NT2/D1 (cell line): ENCODE results near the gene MAGI3.

Source experiments
- SUZ12 ChIP-seq: IDR thresholded peaks from 2 replicates; pipeline ENCODE4 v1.6.1; 2011; ENCODE audit not compliant: insufficient read length, insufficient read depth; ENCODE audit errors: extremely low read depth
- YY1 ChIP-seq: IDR thresholded peaks from 2 replicates; pipeline ENCODE4 v1.6.1; 2011; ENCODE audit not compliant: insufficient read length, insufficient read depth
- ZNF274 ChIP-seq: IDR thresholded peaks from 2 replicates; pipeline ENCODE4 v1.6.1; 2011; ENCODE audit warnings: mild to moderate bottlenecking, low read depth, low read length

DNA sequence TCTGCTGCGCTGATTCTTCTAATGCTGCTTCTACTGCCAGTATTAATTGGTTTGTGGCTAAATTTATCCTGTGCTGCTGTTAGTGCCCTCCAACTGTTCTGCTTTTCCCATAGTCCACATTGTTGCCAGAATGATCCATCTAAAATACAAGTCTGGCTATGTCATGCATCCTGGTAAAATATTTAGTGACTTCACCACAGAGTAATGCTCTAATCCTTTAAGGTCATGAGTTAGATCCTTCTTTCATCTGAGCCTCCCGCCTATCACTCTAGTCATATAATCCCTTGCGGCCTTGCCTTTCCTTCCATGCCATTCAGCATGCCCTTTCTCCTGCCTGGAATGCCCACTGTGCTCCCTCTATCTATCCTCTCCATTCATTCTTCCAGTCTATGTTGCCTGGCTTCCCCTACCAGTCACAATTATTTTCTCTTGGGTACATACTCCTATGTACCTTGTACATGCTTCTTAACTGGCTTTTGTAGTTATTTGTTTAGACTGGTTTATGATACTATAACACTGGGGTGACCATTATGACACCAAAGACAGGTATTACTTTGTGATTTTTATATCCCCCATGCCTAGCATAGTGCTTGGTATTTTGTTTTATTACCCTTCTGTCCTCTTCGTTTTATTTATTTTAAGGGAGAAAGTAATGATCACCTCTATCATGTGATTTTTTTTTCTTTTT is 144.0 kb downstream of the MAGI3 start:
- no peak for TF ChIP-seq SUZ12
- no peak for TF ChIP-seq YY1
- TF ChIP-seq ZNF274, result no peak
